ENCODE results near the gene MYL3. TPM values are rescaled to one million over a fixed set of nuclear protein-coding genes. Genes with fewer than 3 reads are reported as not detected.

The MYL3 gene
- total RNA-seq, 4 donors from 2014 or later: 1.5 to 17.3 TPM; not detected in 2

GRCh38 chr3:46840491-46840890 lies 22.8 kb downstream of the MYL3 start:
- Histone ChIP-seq H3K4me1 (peaks cover 0 to 6% (median 0%) of the 10 kb centered on the region in 4 donors), H3K27me3 (no peaks in the 10 kb centered on the region), H3K27ac (no peak overlapping the region), H3K4me3 (no peak overlapping the region), H3K36me3 (no peaks in the 10 kb centered on the region), H3K9me3 (peaks cover 0 to 17% (median 0%) of the 10 kb centered on the region in 4 donors)
- DNase-seq: no peak
- TF ChIP-seq, protein P1, sequence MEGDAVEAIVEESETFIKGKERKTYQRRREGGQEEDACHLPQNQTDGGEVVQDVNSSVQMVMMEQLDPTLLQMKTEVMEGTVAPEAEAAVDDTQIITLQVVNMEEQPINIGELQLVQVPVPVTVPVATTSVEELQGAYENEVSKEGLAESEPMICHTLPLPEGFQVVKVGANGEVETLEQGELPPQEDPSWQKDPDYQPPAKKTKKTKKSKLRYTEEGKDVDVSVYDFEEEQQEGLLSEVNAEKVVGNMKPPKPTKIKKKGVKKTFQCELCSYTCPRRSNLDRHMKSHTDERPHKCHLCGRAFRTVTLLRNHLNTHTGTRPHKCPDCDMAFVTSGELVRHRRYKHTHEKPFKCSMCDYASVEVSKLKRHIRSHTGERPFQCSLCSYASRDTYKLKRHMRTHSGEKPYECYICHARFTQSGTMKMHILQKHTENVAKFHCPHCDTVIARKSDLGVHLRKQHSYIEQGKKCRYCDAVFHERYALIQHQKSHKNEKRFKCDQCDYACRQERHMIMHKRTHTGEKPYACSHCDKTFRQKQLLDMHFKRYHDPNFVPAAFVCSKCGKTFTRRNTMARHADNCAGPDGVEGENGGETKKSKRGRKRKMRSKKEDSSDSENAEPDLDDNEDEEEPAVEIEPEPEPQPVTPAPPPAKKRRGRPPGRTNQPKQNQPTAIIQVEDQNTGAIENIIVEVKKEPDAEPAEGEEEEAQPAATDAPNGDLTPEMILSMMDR (IDR thresholded peaks at IDR 0.05): no peak
- no peak for TF ChIP-seq POLR2A (IDR thresholded peaks at IDR 0.05)

DNA sequence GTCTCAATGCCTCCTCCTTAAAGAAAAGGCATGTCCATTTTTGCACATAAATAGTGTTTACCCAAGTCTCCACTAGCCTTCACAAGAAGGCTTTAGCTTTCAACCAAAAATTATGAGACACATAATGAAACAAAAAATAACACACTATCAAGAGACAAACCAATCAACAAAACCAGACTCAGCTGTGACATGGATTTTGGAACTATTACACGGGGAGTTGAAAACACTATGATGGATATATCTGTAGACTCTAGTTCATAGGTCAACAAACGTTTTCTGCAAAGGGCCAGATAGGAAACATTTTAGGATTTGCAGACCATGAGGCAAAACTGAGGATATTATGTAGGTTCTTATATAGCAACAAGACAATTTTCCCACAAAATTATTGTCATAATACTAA lies 24.9 kb downstream of the MYL3 start:
- no peaks in the 10 kb centered on the region for H3K27me3 ChIP-seq
- peaks cover 0 to 17% (median 0%) of the 10 kb centered on the region in 4 donors for H3K9me3 ChIP-seq
- TF ChIP-seq, protein P1 (IDR thresholded peaks at IDR 0.05): no peak
- TF ChIP-seq POLR2A (IDR thresholded peaks at IDR 0.05): no peak
- no peak overlapping the region for H3K27ac ChIP-seq
- H3K4me1 ChIP-seq: no peaks in the 10 kb centered on the region
- no peaks in the 10 kb centered on the region for H3K36me3 ChIP-seq
- no peak overlapping the region for H3K4me3 ChIP-seq
- no peak for DNase-seq

- Histone ChIP-seq H3K27ac (no peak overlapping the region), H3K4me1 (no peaks in the 10 kb centered on the region), H3K9me3 (no peaks in the 10 kb centered on the region), H3K36me3 (no peaks in the 10 kb centered on the region), H3K4me3 (no peak overlapping the region), H3K27me3 (no peaks in the 10 kb centered on the region)
- TF ChIP-seq, protein P1 (IDR thresholded peaks at IDR 0.05): no peak
- TF ChIP-seq POLR2A (IDR thresholded peaks at IDR 0.05): no peak
- no peak for DNase-seq
These were observed 27.8 kb downstream of the MYL3 start for GRCh38 chr3:46835491-46835890.

DNA sequence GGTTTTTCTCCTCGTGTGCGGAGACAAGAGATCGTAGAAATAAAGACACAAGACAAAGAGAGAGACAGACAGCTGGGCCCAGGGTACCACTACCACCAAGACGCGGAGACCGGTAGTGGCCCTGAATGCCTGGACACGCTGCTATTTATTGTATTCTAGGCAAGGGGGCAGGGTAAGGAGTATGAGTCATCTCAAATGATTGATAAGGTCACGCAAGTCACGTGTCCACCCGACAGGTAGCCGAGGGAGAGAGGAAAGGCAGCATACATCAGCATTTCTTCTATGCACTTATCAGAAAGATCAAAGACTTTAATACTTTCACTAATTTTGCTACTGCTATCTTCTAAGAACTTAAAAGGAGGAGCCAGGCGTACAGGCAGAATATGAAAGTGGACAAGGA lies 28.2 kb downstream of the MYL3 start:
- DNase-seq: no peak
- Histone ChIP-seq H3K27me3 (no peaks in the 10 kb centered on the region), H3K9me3 (no peaks in the 10 kb centered on the region), H3K4me1 (no peaks in the 10 kb centered on the region), H3K27ac (no peak overlapping the region), H3K4me3 (no peak overlapping the region), H3K36me3 (no peaks in the 10 kb centered on the region)
- TF ChIP-seq POLR2A (IDR thresholded peaks at IDR 0.05): no peak
- TF ChIP-seq, protein P1 (IDR thresholded peaks at IDR 0.05): no peak

- no peaks in the 10 kb centered on the region for H3K36me3 ChIP-seq
- no peak overlapping the region for H3K27ac ChIP-seq
- DNase-seq: no peak
- no peaks in the 10 kb centered on the region for H3K27me3 ChIP-seq
- H3K4me3 ChIP-seq: no peak overlapping the region
- no peaks in the 10 kb centered on the region for H3K4me1 ChIP-seq
- H3K9me3 ChIP-seq: no peaks in the 10 kb centered on the region
- TF ChIP-seq, protein P1 (IDR thresholded peaks at IDR 0.05): no peak
- no peak for TF ChIP-seq POLR2A (IDR thresholded peaks at IDR 0.05)
These were observed 29.6 kb downstream of the MYL3 start for GRCh38 chr3:46833346-46834300.
